Panc1 (cell line): ENCODE measurements around the gene LRFN3. TPM values are rescaled to one million over a fixed set of nuclear protein-coding genes. Genes with fewer than 3 reads are reported as not detected.
A peak's percentile ranks its signal among the peaks of the same experiment; 100 is the strongest.

Experiments used
- ATAC-seq: fragments of 200-7000 bp; cut with Tn5 transposase; 2 replicates; pipeline ENCODE4 v1.9.1; 2020; ENCODE audit warnings: mild to moderate bottlenecking, moderate library complexity
- BruUV-seq: library from RNA; stranded (reverse); fragments of 400-500 nt; replicated peaks from 2 replicates; lab custom pipeline; 2021; lab: Mats Ljungman, UMichigan
- CTCF ChIA-PET: fragments of 300-600 bp; sonication (Branson Sonifier 250); formaldehyde crosslinking; loops from one replicate; lab custom pipeline; 2022; ENCODE audit warnings: antibody characterized with exemption; lab: Charles Lee
- POLR2A ChIA-PET: fragments of 300-600 bp; sonication (Branson Sonifier 250); formaldehyde crosslinking; loops from one replicate; lab custom pipeline; 2022; ENCODE audit warnings: antibody characterized with exemption; lab: Charles Lee
- DNase-seq: peaks from one replicate; pipeline ENCODE4 v3.0.0-alpha.2; 2010; ENCODE audit warnings: low read depth, low spot score
- H3K27ac ChIP-seq: 2 replicates; pipeline ENCODE4 v1.5.1; 2011; ENCODE audit warnings: mild to moderate bottlenecking, low read length, inconsistent platforms
- H3K27me3 ChIP-seq: fragments of 200-500 bp; sonication (Bioruptor generic); 2 replicates; pipeline ENCODE4 v1.6.0; 2014; ENCODE audit warnings: low read length, inconsistent platforms; ENCODE audit not compliant: control insufficient read depth, insufficient read depth
- H3K36me3 ChIP-seq: fragments of 200-500 bp; sonication (Bioruptor generic); 2 replicates; pipeline ENCODE4 v1.5.1; 2014; ENCODE audit warnings: inconsistent platforms, mild to moderate bottlenecking, low read length, moderate library complexity; ENCODE audit not compliant: control insufficient read depth, insufficient read depth
- H3K4me1 ChIP-seq: 2 replicates; pipeline ENCODE4 v1.5.1; 2011; ENCODE audit warnings: inconsistent platforms, mild to moderate bottlenecking, low read length, moderate library complexity; ENCODE audit not compliant: control insufficient read depth, insufficient read depth
- H3K4me3 ChIP-seq, 2 experiments: 2 replicates each; pipeline ENCODE4 v1.5.1; 2011 to 2012; ENCODE audit warnings: low read depth in 2 of 2, low read length in 2 of 2, mild to moderate bottlenecking in 2 of 2, inconsistent platforms in 1 of 2, moderate library complexity in 1 of 2
- H3K9me3 ChIP-seq: fragments of 200-500 bp; sonication (Bioruptor generic); 2 replicates; pipeline ENCODE4 v1.5.1; 2014; ENCODE audit warnings: low read depth, mild to moderate bottlenecking, inconsistent platforms, low read length, moderate library complexity; ENCODE audit not compliant: control insufficient read depth, insufficient read depth
- CTCF ChIP-seq: fragments of 450-650 bp; IDR thresholded peaks from 2 replicates; pipeline ENCODE4 v1.5.1; 2017; ENCODE audit warnings: mild to moderate bottlenecking
- REST ChIP-seq, 2 experiments: IDR thresholded peaks; 2 replicates each; pipeline ENCODE4 v1.6.1; 2011 to 2012; ENCODE audit warnings: low read depth in 2 of 2, control low read depth in 1 of 2, low read length in 1 of 2, mild to moderate bottlenecking in 1 of 2, moderate library complexity in 1 of 2; ENCODE audit not compliant: insufficient read depth in 1 of 2
- SIN3A ChIP-seq: IDR thresholded peaks from 2 replicates; pipeline ENCODE4 v1.6.1; 2012; ENCODE audit warnings: low read depth, mild to moderate bottlenecking, low read length, moderate library complexity, borderline replicate concordance; ENCODE audit not compliant: insufficient read depth
- TCF7L2 ChIP-seq: IDR thresholded peaks from 2 replicates; pipeline ENCODE4 v1.6.1; 2011; ENCODE audit warnings: mild to moderate bottlenecking, low read depth, low read length, inconsistent platforms
- in situ Hi-C: cut with HindIII; loops from 2 replicates; pipeline ENCODE4 v1.10.0; 2016; ENCODE audit warnings: low sequenced_read_pairs, low pct_unique_long_range_greater_than_20kb
- intact Hi-C: fragments of 100-400 bp; cut with micrococcal nuclease; formaldehyde crosslinking; loops from one replicate; pipeline ENCODE4 v1.10.0; 2022; ENCODE audit not compliant: unreplicated experiment
- total RNA-seq: library from RNA; stranded (reverse); gene quantifications from one replicate; pipeline ENCODE4 v1.2.1, GENCODE V29; 2021; ENCODE audit not compliant: unreplicated experiment

LRFN3 gene
- total RNA-seq, 1 experiment from 2014 or later: 16.7 TPM

- in situ Hi-C loops (no loop called here), intact Hi-C loops (no loop called here)
- Histone ChIP-seq H3K27ac (peak overlapping the region; percentile 87), H3K9me3 (no peaks in the 10 kb centered on the region), H3K4me3 (peak overlapping the region; percentile 82 to 93), H3K27me3 (no peaks in the 10 kb centered on the region), H3K4me1 (peaks cover 14% of the 10 kb centered on the region), H3K36me3 (no peaks in the 10 kb centered on the region)
- ChIA-PET CTCF (no interaction called here), POLR2A (interaction anchor here (0.6 kb wide), 2 partner anchors 59 to 110 kb away, joined by 3 to 13 read pairs; no protein-coding TSS in a partner anchor)
- no peak for DNase-seq
- no TSS peak for BruUV-seq
- no peak for TF ChIP-seq REST (IDR thresholded peaks at IDR 0.05; ENCODE audit: insufficient read depth in 1 of 2, low read depth in 2 of 2, low read length in 1 of 2)
- TF ChIP-seq SIN3A: no peak
- no peak for TF ChIP-seq TCF7L2
- TF ChIP-seq CTCF: peak; percentile 80
- peak; percentile 32; the same call in 1 of the 2 replicates for ATAC-seq
Observed at GRCh38 chr19:35993923-35994598, 57.9 kb downstream of the LRFN3 start.

Other genes starting within 250 kb of the LRFN3 start
- gene ZBTB32, start 231.8 kb upstream of the LRFN3 start, total RNA-seq: not detected
- gene KMT2B, start 218.4 kb upstream of the LRFN3 start, total RNA-seq: 68.8 TPM
- gene IGFLR1, start 193.9 kb upstream of the LRFN3 start, total RNA-seq: 12.5 TPM
- 29.8 TPM for gene U2AF1L4, start 191.0 kb upstream of the LRFN3 start, total RNA-seq
- gene PSENEN, start 190.7 kb upstream of the LRFN3 start, total RNA-seq: 169 TPM
- gene LIN37, start 187.8 kb upstream of the LRFN3 start, total RNA-seq: 23.5 TPM
- 0.87 TPM for gene HSPB6, start 179.3 kb upstream of the LRFN3 start, total RNA-seq
- gene PROSER3, start 178.2 kb upstream of the LRFN3 start, total RNA-seq: 63.9 TPM
- 35.8 TPM for gene ARHGAP33, start 160.8 kb upstream of the LRFN3 start, total RNA-seq
- gene PRODH2, start 123.5 kb upstream of the LRFN3 start, total RNA-seq: not detected
- gene NPHS1, start 83.9 kb upstream of the LRFN3 start, total RNA-seq: 0.67 TPM
- 5.0 TPM for gene KIRREL2, start 79.5 kb upstream of the LRFN3 start, total RNA-seq
- gene APLP1, start 67.8 kb upstream of the LRFN3 start, total RNA-seq: 74.6 TPM
- gene NFKBID, start 35.8 kb upstream of the LRFN3 start, total RNA-seq: 20.5 TPM
- gene HCST, start 33.8 kb upstream of the LRFN3 start, total RNA-seq: 2.9 TPM
- gene TYROBP, start 28.1 kb upstream of the LRFN3 start, total RNA-seq: not detected
- 19.0 TPM for gene SDHAF1, start 58.8 kb downstream of the LRFN3 start, total RNA-seq
- gene SYNE4, start 72.4 kb downstream of the LRFN3 start, total RNA-seq: 1.1 TPM
- 44.8 TPM for gene ALKBH6, start 77.8 kb downstream of the LRFN3 start, total RNA-seq
- gene CLIP3, start 96.5 kb downstream of the LRFN3 start, total RNA-seq: 4.7 TPM
- gene THAP8, start 117.9 kb downstream of the LRFN3 start, total RNA-seq: 9.6 TPM
- 51.4 TPM for gene WDR62, start 118.5 kb downstream of the LRFN3 start, total RNA-seq
- gene OVOL3, start 174.8 kb downstream of the LRFN3 start, total RNA-seq: 0.44 TPM
- 174 TPM for gene POLR2I, start 178.5 kb downstream of the LRFN3 start, total RNA-seq
- 496 TPM for gene TBCB, start 179.1 kb downstream of the LRFN3 start, total RNA-seq
- gene CAPNS1, start 203.7 kb downstream of the LRFN3 start, total RNA-seq: 1,158 TPM
- gene COX7A1, start 216.1 kb downstream of the LRFN3 start, total RNA-seq: 0.33 TPM